HCT116 (cell line): ENCODE results near the gene TEAD2. TPM values are rescaled to one million over a fixed set of nuclear protein-coding genes. Genes with fewer than 3 reads are reported as not detected.

Source experiments
- ATAC-seq: fragments of 200-7000 bp; cut with Tn5 transposase; 2 replicates; pipeline ENCODE4 v1.9.1; 2020; ENCODE audit warnings: mild to moderate bottlenecking, moderate library complexity
- BruUV-seq: library from RNA; stranded (reverse); fragments of 400-500 nt; replicated peaks from 2 replicates; lab custom pipeline; 2021; lab: Mats Ljungman, UMichigan
- CTCF ChIA-PET: fragments of 300-600 bp; sonication (Branson Sonifier 250); formaldehyde crosslinking; loops from one replicate; lab custom pipeline; 2021; ENCODE audit warnings: antibody characterized with exemption; lab: Charles Lee
- POLR2A ChIA-PET: fragments of 300-600, 350-600 bp; sonication (Branson Sonifier 250); formaldehyde crosslinking; loops from one replicate; lab custom pipeline; 2021; ENCODE audit warnings: antibody characterized with exemption; lab: Charles Lee
- RAD21 ChIA-PET, 2 experiments: fragments of 300-600 bp; sonication (Branson Sonifier 250); formaldehyde crosslinking; loops; one replicate each; lab custom pipeline; 2023; ENCODE audit warnings: low total read pairs in 2 of 2; ENCODE audit not compliant: uncharacterized antibody in 2 of 2, unreplicated experiment in 2 of 2, low non-redundant PET in 1 of 2; lab: Charles Lee
- DNase-seq: peaks from one replicate; pipeline ENCODE4 v3.0.0-alpha.2; 2010; ENCODE audit warnings: low read depth, low spot score
- H2AFZ ChIP-seq: fragments of 200-600 bp; shearing (Covaris generic), sonication (generic); 2 replicates; pipeline ENCODE4 v1.6.1; 2017; ENCODE audit warnings: low read depth, mixed run types, mixed read lengths, antibody characterized with exemption, low read length; ENCODE audit not compliant: poor library complexity, severe bottlenecking
- H3K27ac ChIP-seq: 2 replicates; pipeline ENCODE4 v1.5.1; 2012; ENCODE audit warnings: low read depth, low read length
- H3K27me3 ChIP-seq: fragments of 200-600 bp; sonication (generic); 2 replicates; pipeline ENCODE4 v1.6.1; 2016; ENCODE audit warnings: mixed run types, low read length, mixed read lengths; ENCODE audit not compliant: insufficient read depth
- H3K36me3 ChIP-seq, 2 experiments: fragments of 200-500 bp in 1 of 2; fragments of 200-600 bp in 1 of 2; sonication (Bioruptor generic) in 1 of 2; sonication (generic) in 1 of 2; 2 replicates each; pipeline versions ENCODE4 v1.5.1 to v1.6.1; 2014 to 2016; ENCODE audit warnings: low read length in 2 of 2, inconsistent platforms in 1 of 2, mixed read lengths in 1 of 2, mixed run types in 1 of 2; ENCODE audit not compliant: insufficient read depth in 2 of 2, control insufficient read depth in 1 of 2
- H3K4me1 ChIP-seq, 2 experiments: fragments of 200-600 bp in 1 of 2; sonication (generic) in 1 of 2; 2 replicates each; pipeline versions ENCODE4 v1.5.1 to v1.6.1; 2012 to 2017; ENCODE audit warnings: low read length in 2 of 2, inconsistent platforms in 1 of 2, mild to moderate bottlenecking in 1 of 2, mixed read lengths in 1 of 2, mixed run types in 1 of 2, moderate library complexity in 1 of 2; ENCODE audit not compliant: insufficient read depth in 2 of 2, control insufficient read depth in 1 of 2
- H3K4me2 ChIP-seq: fragments of 200-600 bp; sonication (generic); 2 replicates; pipeline ENCODE4 v1.6.1; 2017; ENCODE audit warnings: mixed run types, low read length, mixed read lengths
- H3K4me3 ChIP-seq, 2 experiments: fragments of 200-600 bp in 1 of 2; sonication (generic) in 1 of 2; replicated peaks in 1 of 2; 2 replicates each; pipeline ENCODE4 v1.5.1; 2011 to 2016; ENCODE audit warnings: low read length in 2 of 2, control low read depth in 1 of 2, low read depth in 1 of 2, mild to moderate bottlenecking in 1 of 2, mixed read lengths in 1 of 2, mixed run types in 1 of 2
- H3K79me2 ChIP-seq: fragments of 200-600 bp; sonication (generic); 2 replicates; pipeline ENCODE4 v1.6.1; 2017; ENCODE audit warnings: mild to moderate bottlenecking, mixed run types, low read length, moderate library complexity, mixed read lengths; ENCODE audit not compliant: insufficient read depth
- H3K9ac ChIP-seq: fragments of 200-600 bp; sonication (generic); 2 replicates; pipeline ENCODE4 v1.6.1; 2016; ENCODE audit warnings: low read length, mixed read lengths
- H3K9me2 ChIP-seq: fragments of 200-600 bp; sonication (generic), shearing (Covaris generic); 2 replicates; pipeline ENCODE4 v1.6.1; 2017; ENCODE audit warnings: mixed run types, mild to moderate bottlenecking, moderate library complexity; ENCODE audit not compliant: insufficient read depth
- H3K9me3 ChIP-seq, 2 experiments: fragments of 200-500 bp in 1 of 2; fragments of 200-600 bp in 1 of 2; sonication (Bioruptor generic) in 1 of 2; sonication (generic) in 1 of 2; 2 replicates each; pipeline ENCODE4 v1.6.1; 2014 to 2017; ENCODE audit warnings: low read length in 2 of 2, mixed read lengths in 2 of 2, inconsistent platforms in 1 of 2, low read depth in 1 of 2, mild to moderate bottlenecking in 1 of 2, mixed run types in 1 of 2, moderate library complexity in 1 of 2; ENCODE audit not compliant: control insufficient read depth in 1 of 2, insufficient read depth in 1 of 2
- H4K20me1 ChIP-seq: fragments of 200-600 bp; sonication (generic), shearing (Covaris generic); 2 replicates; pipeline ENCODE4 v1.6.1; 2017; ENCODE audit warnings: mixed run types, mild to moderate bottlenecking, moderate library complexity; ENCODE audit not compliant: insufficient read depth
- CBX3 ChIP-seq: IDR thresholded peaks from 2 replicates; pipeline ENCODE4 v1.6.1; 2012; ENCODE audit warnings: low read depth
- CEBPB ChIP-seq: IDR thresholded peaks from 2 replicates; pipeline ENCODE4 v1.6.1; 2012; ENCODE audit warnings: low read depth
- EGR1 ChIP-seq: IDR thresholded peaks from 2 replicates; pipeline ENCODE4 v1.6.1; 2012; ENCODE audit warnings: low read depth
- ELF1 ChIP-seq: IDR thresholded peaks from 2 replicates; pipeline ENCODE4 v1.6.1; 2012; ENCODE audit warnings: low read depth, borderline replicate concordance
- EZH2 ChIP-seq: fragments of 200-600 bp; sonication (generic); IDR thresholded peaks from 2 replicates; pipeline ENCODE4 v1.6.1; 2017; ENCODE audit warnings: antibody characterized with exemption, mixed run types
- EZH2phosphoT487 ChIP-seq: fragments of 200-600 bp; IDR thresholded peaks from 2 replicates; pipeline ENCODE4 v1.6.1; 2018; ENCODE audit warnings: antibody characterized with exemption, borderline replicate concordance
- FOSL1 ChIP-seq: IDR thresholded peaks from 2 replicates; pipeline ENCODE4 v1.6.1; 2012; ENCODE audit warnings: low read depth
- JUND ChIP-seq: IDR thresholded peaks from 2 replicates; pipeline ENCODE4 v1.6.1; 2012
- POLR2A ChIP-seq: IDR thresholded peaks from 2 replicates; pipeline ENCODE4 v1.7.0; 2011; ENCODE audit warnings: borderline replicate concordance; ENCODE audit not compliant: insufficient read depth, insufficient read length; ENCODE audit errors: extremely low read depth
- TCF7L2 ChIP-seq: IDR thresholded peaks from 2 replicates; pipeline ENCODE4 v1.7.0; 2011; ENCODE audit warnings: borderline replicate concordance, inconsistent platforms; ENCODE audit not compliant: insufficient read depth, insufficient read length; ENCODE audit errors: extremely low read depth
- YY1 ChIP-seq: IDR thresholded peaks from 2 replicates; pipeline ENCODE4 v1.6.1; 2011; ENCODE audit warnings: low read length, low read depth, moderate library complexity, mild to moderate bottlenecking; ENCODE audit not compliant: insufficient replicate concordance; ENCODE audit errors: extremely low read depth
- ZFX ChIP-seq: fragments of 450-650 bp; IDR thresholded peaks from 2 replicates; pipeline ENCODE4 v1.6.1; 2017
- ZNF274 ChIP-seq: fragments of 200-500 bp; sonication (Bioruptor generic); IDR thresholded peaks from 2 replicates; pipeline ENCODE4 v1.6.1; 2014; ENCODE audit warnings: mild to moderate bottlenecking, low read depth, low read length, inconsistent platforms
- intact Hi-C: fragments of 100-400 bp; cut with micrococcal nuclease; formaldehyde crosslinking; loops from 2 replicates; pipeline ENCODE4 v1.10.0; 2022
- total RNA-seq: library from RNA; stranded (reverse); gene quantifications from one replicate; pipeline ENCODE4 v1.2.1, GENCODE V29; 2021; ENCODE audit not compliant: unreplicated experiment
- TF ChIP-seq, protein P1 (sequence below): IDR thresholded peaks from 2 replicates; pipeline ENCODE4 v1.6.1; 2012; ENCODE audit warnings: low read depth
- TF ChIP-seq, protein P2 (sequence below): IDR thresholded peaks from 2 replicates; pipeline ENCODE4 v1.6.1; 2012

The TEAD2 gene
- total RNA-seq, 1 experiment from 2014 or later: 31.9 TPM

DNA sequence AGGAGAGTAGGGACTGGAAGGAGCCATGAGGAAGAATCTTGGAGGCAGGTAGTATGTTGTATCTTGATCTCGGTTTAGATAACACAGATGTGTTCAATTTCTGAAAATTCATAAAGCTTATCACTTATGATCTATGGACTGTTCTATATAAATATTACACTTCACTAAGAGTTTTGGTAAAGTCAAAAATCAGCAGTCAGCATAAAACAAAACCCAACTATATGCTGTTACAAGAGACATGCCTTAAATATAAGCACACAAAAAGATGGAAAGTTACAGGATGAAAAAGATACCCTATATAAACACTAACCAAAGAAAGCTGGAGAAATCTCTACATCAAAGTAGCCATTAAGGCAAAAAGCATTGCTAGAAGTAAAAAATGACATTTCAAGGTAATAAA is 21.4 kb upstream of the TEAD2 start:
- RAD21 ChIA-PET: no interaction called here
- no peak for TF ChIP-seq POLR2A
- no peak for TF ChIP-seq ZFX
- no peak for TF ChIP-seq EZH2
- TF ChIP-seq FOSL1: no peak
- no peak for TF ChIP-seq JUND
- TF ChIP-seq, protein P1, sequence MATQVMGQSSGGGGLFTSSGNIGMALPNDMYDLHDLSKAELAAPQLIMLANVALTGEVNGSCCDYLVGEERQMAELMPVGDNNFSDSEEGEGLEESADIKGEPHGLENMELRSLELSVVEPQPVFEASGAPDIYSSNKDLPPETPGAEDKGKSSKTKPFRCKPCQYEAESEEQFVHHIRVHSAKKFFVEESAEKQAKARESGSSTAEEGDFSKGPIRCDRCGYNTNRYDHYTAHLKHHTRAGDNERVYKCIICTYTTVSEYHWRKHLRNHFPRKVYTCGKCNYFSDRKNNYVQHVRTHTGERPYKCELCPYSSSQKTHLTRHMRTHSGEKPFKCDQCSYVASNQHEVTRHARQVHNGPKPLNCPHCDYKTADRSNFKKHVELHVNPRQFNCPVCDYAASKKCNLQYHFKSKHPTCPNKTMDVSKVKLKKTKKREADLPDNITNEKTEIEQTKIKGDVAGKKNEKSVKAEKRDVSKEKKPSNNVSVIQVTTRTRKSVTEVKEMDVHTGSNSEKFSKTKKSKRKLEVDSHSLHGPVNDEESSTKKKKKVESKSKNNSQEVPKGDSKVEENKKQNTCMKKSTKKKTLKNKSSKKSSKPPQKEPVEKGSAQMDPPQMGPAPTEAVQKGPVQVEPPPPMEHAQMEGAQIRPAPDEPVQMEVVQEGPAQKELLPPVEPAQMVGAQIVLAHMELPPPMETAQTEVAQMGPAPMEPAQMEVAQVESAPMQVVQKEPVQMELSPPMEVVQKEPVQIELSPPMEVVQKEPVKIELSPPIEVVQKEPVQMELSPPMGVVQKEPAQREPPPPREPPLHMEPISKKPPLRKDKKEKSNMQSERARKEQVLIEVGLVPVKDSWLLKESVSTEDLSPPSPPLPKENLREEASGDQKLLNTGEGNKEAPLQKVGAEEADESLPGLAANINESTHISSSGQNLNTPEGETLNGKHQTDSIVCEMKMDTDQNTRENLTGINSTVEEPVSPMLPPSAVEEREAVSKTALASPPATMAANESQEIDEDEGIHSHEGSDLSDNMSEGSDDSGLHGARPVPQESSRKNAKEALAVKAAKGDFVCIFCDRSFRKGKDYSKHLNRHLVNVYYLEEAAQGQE: no peak
- TF ChIP-seq ZNF274: no peak
- TF ChIP-seq, all 23 proteins: peak for 0
- BruUV-seq: no TSS peak
- Histone ChIP-seq H3K27me3 (no peaks in the 10 kb centered on the region), H3K9me2 (no peaks in the 10 kb centered on the region), H2AFZ (no peak overlapping the region), H3K36me3 (no peaks in the 10 kb centered on the region), H3K9me3 (peaks cover 6 to 7% of the 10 kb centered on the region in 2 experiments), H4K20me1 (no peaks in the 10 kb centered on the region), H3K9ac (no peak overlapping the region), H3K4me2 (no peak overlapping the region), H3K4me3 (no peak overlapping the region), H3K27ac (no peak overlapping the region), H3K4me1 (no peaks in the 10 kb centered on the region), H3K79me2 (no peaks in the 10 kb centered on the region)
- DNase-seq (no peak), ATAC-seq (no peak)
- intact Hi-C loops: no loop called here
- CTCF ChIA-PET: interaction anchor here (1.5 kb wide), 1 partner anchor 20 kb away, joined by 3 read pairs; no protein-coding TSS in a partner anchor
- POLR2A ChIA-PET: interaction anchor here (0.7 kb wide), 1 partner anchor 8 kb away, joined by 3 read pairs; no protein-coding TSS in a partner anchor

DNA sequence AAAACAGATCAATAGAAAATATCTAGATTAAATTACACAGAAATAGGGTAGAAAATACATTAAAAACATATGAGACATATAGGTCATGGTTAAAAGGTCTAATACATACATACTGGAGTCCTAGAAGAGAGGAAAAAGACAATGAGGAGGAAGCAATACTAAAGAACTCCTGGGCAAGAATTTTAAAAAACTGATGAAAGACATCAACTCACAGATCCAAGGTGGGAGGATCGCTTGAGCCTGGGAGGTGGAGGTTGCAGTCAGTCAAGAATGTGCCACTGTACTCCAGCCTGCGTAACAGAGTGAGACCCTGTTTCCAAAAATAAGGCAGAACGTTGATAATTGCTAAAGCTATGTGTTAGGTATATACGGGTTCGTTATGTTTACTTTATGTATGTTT is 20.4 kb upstream of the TEAD2 start:
- no peaks in the 10 kb centered on the region for H3K79me2 ChIP-seq
- CTCF ChIA-PET: no interaction called here
- H3K9me2 ChIP-seq: no peaks in the 10 kb centered on the region
- POLR2A ChIA-PET: interaction anchor here (0.7 kb wide), 1 partner anchor 7 kb away, joined by 3 read pairs; no protein-coding TSS in a partner anchor
- no peaks in the 10 kb centered on the region for H3K36me3 ChIP-seq
- no peak for TF ChIP-seq TCF7L2
- TF ChIP-seq ELF1: no peak
- no peak for TF ChIP-seq CEBPB
- no peak for TF ChIP-seq CBX3
- no peak for TF ChIP-seq EZH2phosphoT487
- TF ChIP-seq ZFX: no peak
- no peak for TF ChIP-seq YY1
- no peak for TF ChIP-seq EGR1
- TF ChIP-seq, protein P2, sequence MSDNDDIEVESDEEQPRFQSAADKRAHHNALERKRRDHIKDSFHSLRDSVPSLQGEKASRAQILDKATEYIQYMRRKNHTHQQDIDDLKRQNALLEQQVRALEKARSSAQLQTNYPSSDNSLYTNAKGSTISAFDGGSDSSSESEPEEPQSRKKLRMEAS: no peak
- no peaks in the 10 kb centered on the region for H3K27me3 ChIP-seq
- H3K4me3 ChIP-seq: no peak overlapping the region
- H3K4me2 ChIP-seq: no peak overlapping the region
- intact Hi-C loops: no loop called here
- no peak for DNase-seq
- H2AFZ ChIP-seq: no peak overlapping the region
- BruUV-seq: no TSS peak
- H3K9me3 ChIP-seq: peaks cover 6 to 7% of the 10 kb centered on the region in 2 experiments
- no peaks in the 10 kb centered on the region for H3K4me1 ChIP-seq
- H3K9ac ChIP-seq: no peak overlapping the region
- no peaks in the 10 kb centered on the region for H4K20me1 ChIP-seq
- RAD21 ChIA-PET: no interaction called here
- H3K27ac ChIP-seq: no peak overlapping the region
- no peak for ATAC-seq
